Measurements from ENCODE around the gene MARCHF11.

MARCHF11 gene

GRCh38 chr5:16131878-16132277 lies 47.7 kb downstream of the MARCHF11 start:
- no peak for DNase-seq (ENCODE audit: low spot score)

DNA sequence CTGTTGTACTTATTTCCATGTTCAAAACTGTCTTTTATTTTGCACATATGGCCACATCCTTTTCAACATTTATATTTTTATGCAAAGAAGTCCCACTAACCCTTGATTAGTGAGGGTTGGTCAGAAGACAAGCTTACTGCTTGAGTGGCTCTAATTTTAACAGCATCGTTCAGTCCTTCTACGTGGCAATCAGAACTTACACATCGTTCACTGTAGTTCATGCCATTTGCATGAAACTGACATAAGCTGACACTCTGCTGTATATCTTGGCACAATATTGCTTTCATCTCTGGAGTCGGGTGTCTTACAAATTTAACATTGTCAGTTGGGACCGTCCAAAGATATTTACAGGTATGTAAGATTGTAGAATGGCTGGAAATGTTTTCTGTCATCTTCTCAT lies 50.6 kb downstream of the MARCHF11 start:
- no peak for DNase-seq (ENCODE audit: low spot score)

- DNase-seq (ENCODE audit: low spot score) = no peak
These were observed 51.6 kb downstream of the MARCHF11 start for GRCh38 chr5:16127865-16128544.

GRCh38 chr5:16120579-16120978 lies 59.0 kb downstream of the MARCHF11 start:
- no peak for DNase-seq (ENCODE audit: low spot score)

DNA sequence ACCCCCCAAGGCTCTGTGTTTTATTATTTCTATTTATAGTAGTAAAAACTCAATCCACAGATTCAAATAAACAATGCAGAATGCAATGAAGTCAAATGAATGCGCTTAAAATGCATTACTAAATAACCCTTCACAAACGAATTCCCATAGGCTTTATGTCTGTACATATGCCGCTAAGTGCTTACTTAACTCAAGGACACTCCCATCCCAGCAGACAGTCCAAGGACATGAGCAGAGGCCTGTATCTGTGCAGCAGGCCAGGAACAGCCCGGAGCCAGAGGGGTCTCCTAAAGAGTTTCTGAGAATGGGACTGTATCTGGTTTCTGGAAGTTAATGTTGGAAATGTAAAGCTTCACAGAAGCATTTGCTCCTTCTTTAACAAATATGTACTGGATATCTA lies 59.8 kb downstream of the MARCHF11 start:
- no peak for DNase-seq (ENCODE audit: low spot score)

DNA sequence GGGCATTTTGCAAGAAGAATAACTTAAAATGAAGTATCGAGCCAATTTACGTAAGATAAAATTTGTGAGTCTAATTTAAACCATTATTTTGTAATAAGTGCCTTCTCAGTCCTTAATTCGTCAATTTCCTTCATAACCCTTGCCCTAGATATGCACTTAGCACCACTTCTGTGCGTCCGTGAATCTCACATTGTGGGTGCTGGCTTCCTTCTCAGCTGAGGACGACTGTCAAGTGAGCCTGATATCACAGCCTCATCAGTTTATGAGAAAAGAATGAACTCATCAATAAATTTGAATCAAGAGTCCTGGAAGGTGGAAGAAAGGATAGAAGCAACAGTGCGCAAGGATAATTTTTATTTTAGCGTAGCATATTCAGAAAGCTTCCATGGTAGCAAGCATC lies 64.5 kb downstream of the MARCHF11 start:
- no peak for DNase-seq (ENCODE audit: low spot score)

DNA sequence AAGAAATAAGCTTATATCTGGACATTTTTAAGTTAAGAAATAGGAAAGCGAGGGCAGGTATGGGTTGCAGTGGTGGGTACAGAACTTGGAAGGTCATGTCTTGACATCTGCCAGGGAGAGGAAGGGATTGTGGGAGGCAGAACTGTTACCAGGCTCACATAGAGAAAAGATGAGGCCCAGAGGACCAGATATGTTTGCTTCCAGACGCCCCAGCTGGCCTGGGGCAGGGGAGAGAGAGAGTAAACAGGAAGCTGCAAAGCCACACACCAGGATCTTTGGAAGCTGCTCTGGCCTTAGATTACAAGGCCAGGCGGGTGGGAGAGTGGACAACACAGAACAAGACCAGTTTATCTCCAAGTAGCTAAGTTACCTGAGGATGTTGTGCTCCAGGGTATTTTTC lies 71.2 kb downstream of the MARCHF11 start:
- no peak for DNase-seq (ENCODE audit: low spot score)

DNA sequence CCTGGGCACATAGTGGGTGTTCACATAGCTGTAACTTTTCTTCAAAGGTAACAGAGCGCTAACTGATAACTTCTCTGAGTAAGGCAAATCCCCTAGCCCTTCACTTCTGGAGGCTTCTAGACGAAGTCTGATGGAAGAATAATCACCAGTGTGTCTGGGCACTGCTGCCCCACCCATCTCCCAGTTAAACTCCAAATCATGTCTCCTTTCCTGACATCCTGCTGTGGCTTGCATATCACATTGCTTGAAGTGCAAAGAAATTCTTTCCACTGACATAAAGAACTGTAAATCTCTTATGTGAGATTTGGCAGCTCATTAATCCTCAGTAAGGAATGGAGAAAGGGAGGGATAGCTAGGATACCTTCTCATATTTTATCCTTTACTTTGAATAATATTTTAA lies 74.6 kb downstream of the MARCHF11 start:
- no peak for DNase-seq (ENCODE audit: low spot score)

DNA sequence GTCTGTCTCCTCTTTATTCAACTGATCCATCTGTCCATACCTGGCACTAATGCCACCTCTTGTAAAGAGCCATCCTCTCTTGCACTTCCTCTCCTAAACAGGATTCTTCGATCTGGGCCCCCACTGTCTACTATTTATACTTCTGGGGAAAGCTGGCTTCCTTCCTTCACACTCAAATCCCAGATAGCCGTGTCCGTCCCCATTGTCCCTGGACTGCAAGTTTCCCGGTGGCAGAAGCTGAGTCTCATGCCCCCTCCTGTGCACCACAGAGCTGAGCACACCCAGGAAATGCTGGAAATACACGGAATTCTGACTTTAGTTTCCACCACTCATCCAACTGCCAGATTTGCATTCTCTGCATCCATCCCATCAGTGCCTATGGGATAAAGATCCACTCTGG lies 84.0 kb downstream of the MARCHF11 start:
- no peak for DNase-seq (ENCODE audit: low spot score)

GRCh38 chr5:16090270-16090669 lies 89.3 kb downstream of the MARCHF11 start:
- DNase-seq (ENCODE audit: low spot score) = no peak

- DNase-seq (ENCODE audit: low spot score) = no peak
These were observed 96.6 kb downstream of the MARCHF11 start for GRCh38 chr5:16082982-16083381.

DNA sequence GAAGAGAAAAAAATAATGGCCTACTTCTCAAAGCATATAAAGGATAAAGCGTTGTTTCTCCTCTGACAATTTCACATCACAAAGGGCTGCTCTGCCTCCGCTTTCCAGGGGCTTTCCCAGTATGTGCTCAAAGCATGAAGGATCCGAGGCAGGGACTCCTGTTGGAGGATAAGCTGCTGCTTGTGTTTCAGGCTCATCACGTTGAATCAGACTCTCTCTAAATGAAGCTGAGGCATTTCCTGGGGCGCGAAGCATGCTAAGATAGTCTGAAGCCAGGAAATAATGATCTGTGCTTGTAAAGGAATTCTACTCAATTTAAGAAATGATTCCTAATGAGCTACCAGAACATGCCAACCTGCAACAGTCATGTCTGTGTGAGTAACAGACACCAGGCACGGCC lies 97.5 kb downstream of the MARCHF11 start:
- DNase-seq (ENCODE audit: low spot score) = no peak

DNA sequence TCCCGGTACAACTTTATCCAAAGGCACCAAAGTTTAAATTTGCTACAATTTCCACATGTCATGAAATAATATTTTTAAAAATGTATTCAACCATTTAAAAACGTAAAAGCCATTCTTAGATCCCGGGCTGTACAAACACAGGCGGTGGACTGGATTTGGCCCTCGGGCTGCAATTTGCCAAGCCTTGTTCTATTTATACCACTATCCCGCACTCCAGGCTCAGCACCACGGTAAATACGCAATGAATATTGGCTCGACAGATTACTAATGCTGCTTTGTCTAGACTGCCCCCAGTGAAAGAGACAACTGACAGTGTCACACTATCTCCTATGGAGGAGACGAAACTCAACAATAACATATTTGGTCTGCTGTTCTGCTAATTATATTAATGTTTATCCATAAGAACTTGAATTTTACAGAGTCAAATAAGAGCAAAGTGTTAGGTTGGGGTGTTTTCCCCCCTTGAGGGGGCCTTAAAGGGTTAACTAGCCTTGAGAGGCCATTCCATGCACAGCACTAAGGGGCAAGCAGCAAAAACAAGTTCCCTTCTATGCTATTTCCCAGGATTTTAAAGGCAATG lies 98.1 kb downstream of the MARCHF11 start:
- DNase-seq (ENCODE audit: low spot score) = no peak

GRCh38 chr5:16076657-16077056 lies 102.9 kb downstream of the MARCHF11 start:
- DNase-seq (ENCODE audit: low spot score) = no peak

GRCh38 chr5:16074358-16074757 lies 105.2 kb downstream of the MARCHF11 start:
- no peak for DNase-seq (ENCODE audit: low spot score)

DNA sequence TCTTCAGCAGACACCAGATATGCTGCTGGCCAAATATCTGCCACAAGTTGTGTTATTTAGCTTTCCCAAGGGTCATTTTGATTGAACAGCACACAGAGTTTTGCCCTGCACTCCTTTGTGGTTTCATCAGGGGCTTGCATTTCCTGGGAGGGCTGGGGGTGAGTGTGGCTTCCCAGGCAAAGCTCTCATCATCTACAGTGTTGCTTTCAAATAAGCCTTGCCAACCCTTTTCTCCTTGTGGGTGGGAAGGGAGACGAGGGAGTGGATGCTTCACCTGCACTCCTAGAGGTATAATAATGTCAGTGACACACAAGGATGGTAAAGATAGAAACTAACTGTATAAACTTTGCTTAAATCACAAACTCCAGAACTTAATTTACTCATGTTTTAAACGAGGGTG lies 107.0 kb downstream of the MARCHF11 start:
- DNase-seq (ENCODE audit: low spot score) = no peak

GRCh38 chr5:16067415-16067814 lies 112.2 kb downstream of the MARCHF11 start:
- DNase-seq (ENCODE audit: low spot score) = no peak

DNA sequence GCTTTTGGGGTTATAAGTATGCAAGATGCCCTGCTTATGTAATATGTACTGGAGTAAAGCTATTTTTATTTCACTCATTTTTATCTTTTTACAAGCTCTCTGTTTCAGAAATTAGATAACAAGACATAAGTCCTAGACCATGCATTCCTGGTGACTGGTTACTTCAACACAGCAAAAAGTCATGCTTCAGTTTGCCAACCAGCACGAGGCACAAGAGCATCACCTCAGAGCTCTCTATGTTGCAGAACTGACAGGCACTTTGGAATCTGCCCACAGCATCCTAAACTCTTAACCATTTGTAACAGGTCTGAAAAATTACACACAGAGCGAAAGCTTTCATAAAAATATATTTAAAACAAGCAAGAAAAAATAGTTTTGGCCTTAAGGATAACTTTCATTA lies 112.8 kb downstream of the MARCHF11 start:
- DNase-seq (ENCODE audit: low spot score) = no peak

- DNase-seq (ENCODE audit: low spot score) = no peak
These were observed 113.3 kb downstream of the MARCHF11 start for GRCh38 chr5:16066320-16066719.

DNA sequence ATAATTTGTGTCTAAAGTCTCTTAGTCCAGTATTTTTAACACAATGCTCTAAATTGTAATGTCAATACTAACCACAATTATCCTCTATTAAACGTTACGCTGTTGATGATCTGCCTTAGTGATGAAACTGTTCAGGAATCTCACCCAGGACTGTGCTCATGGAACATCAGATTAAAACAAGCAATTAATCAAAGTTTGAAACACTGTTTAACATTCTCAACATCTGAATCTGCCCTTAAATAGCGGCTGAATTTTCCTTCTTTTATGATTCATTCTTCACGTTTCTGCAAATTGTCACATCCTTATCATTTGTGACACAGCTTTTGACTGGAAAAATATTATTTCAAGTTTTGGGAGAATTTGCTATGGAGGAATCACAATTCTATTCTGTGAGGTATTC lies 113.8 kb downstream of the MARCHF11 start:
- no peak for DNase-seq (ENCODE audit: low spot score)

- DNase-seq (ENCODE audit: low spot score) = no peak
These were observed 115.3 kb downstream of the MARCHF11 start for GRCh38 chr5:16064135-16064893.

- no peak for DNase-seq (ENCODE audit: low spot score)
These were observed 118.4 kb downstream of the MARCHF11 start for GRCh38 chr5:16061163-16061562.

DNA sequence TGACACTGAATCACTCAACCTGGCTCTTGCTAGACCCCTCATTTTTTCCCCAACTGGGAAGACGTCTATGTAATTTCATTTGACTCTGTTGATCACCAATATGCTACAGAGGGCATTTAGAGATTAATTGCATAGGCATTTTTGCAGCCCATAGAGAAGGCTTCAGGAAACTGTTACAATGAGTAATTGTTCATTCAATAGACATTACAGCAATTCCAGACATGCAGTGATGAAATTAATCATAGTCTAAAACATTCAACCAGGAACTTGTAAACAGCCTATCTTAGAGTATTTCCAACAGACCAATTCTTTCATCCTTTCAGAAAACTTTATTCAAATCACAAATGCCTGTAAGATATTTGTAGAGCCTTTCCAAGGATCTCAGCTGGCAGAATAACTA lies 122.3 kb downstream of the MARCHF11 start:
- DNase-seq (ENCODE audit: low spot score) = no peak
